Heart right ventricle (tissue), 16 donors: ENCODE measurements around the gene ADORA1. TPM values are rescaled to one million over a fixed set of nuclear protein-coding genes. Genes with fewer than 3 reads are reported as not detected.

Experiments used
- ATAC-seq, 8 donors: fragments of 200-7000 bp; cut with Tn5 transposase; one replicate each; pipeline ENCODE4 v1.9.1; 2020; ENCODE audit warnings: mild to moderate bottlenecking in 8 of 8, moderate library complexity in 8 of 8, moderate number of reproducible peaks in 1 of 8
- DNase-seq, 2 donors: peaks; one replicate each; pipeline ENCODE4 v3.0.0-alpha.2; 2020
- H3K27ac ChIP-seq, 10 donors: fragments of 200-600 bp; sonication (generic) in 2 of 10; one replicate each; pipeline versions ENCODE4 v1.5.0 to v1.8.0; 2020 to 2022; ENCODE audit warnings: mild to moderate bottlenecking in 3 of 10
- H3K27me3 ChIP-seq, 7 donors: fragments of 200-600 bp; one replicate each; pipeline ENCODE4 v1.8.0; 2021 to 2022; ENCODE audit warnings: mild to moderate bottlenecking in 2 of 7
- H3K36me3 ChIP-seq, 9 donors: fragments of 200-600 bp; sonication (generic) in 1 of 9; one replicate each; pipeline versions ENCODE4 v1.5.0 to v1.8.0; 2020 to 2022; ENCODE audit warnings: mild to moderate bottlenecking in 2 of 9
- H3K4me1 ChIP-seq, 9 donors: fragments of 200-600 bp; sonication (generic) in 1 of 9; one replicate each; pipeline versions ENCODE4 v1.5.0 to v1.8.0; 2020 to 2022; ENCODE audit warnings: mild to moderate bottlenecking in 4 of 9
- H3K4me3 ChIP-seq, 10 donors: fragments of 200-600 bp; sonication (generic) in 2 of 10; one replicate each; pipeline versions ENCODE4 v1.5.0 to v1.8.0; 2020 to 2022; ENCODE audit warnings: mild to moderate bottlenecking in 7 of 10, moderate library complexity in 2 of 10
- H3K9me3 ChIP-seq, 11 donors: fragments of 200-600 bp in 10 of 11; sonication (generic) in 2 of 11; one replicate each; pipeline versions ENCODE4 v1.5.0 to v1.8.0; 2013 to 2022; ENCODE audit warnings: mild to moderate bottlenecking in 2 of 11, control low read depth in 1 of 11, moderate library complexity in 1 of 11
- WGBS, 2 donors: extraction: QIAGEN DNeasy Blood & Tissue Kit; methylation state at CpG; one replicate each; pipeline ENCODE4 v1.1.7; 2013; ENCODE audit warnings: inconsistent platforms in 1 of 2; 5-methylcytosine and 5-hydroxymethylcytosine counted together
- intact Hi-C, 10 donors: fragments of 100-400 bp; cut with DNase I; formaldehyde crosslinking; loops; one replicate each; pipeline versions ENCODE4 v1.11.1 to v1.14.2; 2022
- polyA plus RNA-seq, 2 donors: library from polyadenylated mRNA; stranded (reverse); fragments of 200-250 nt; gene quantifications; one replicate each; pipeline ENCODE4 v1.2.3, GENCODE V29; 2013
- total RNA-seq, 10 donors: library from RNA; stranded (reverse); fragmentation: NEBNext Ultra II Directional in 3 of 10; extraction: Animal tissue kit (Norgen Biotek cat#: 25700) in 3 of 10; gene quantifications; one replicate each; pipeline versions ENCODE4 v1.2.1 to v1.2.4, GENCODE V29; 2021 to 2023
- TF ChIP-seq, protein P1 (sequence below), 9 donors: fragments of 200-600 bp; sonication (generic) in 2 of 9; IDR thresholded peaks; one replicate each; pipeline versions ENCODE4 v1.5.0 to v1.8.0; 2021 to 2022; ENCODE audit warnings: antibody characterized with exemption in 9 of 9, mild to moderate bottlenecking in 5 of 9, moderate library complexity in 1 of 9
- donor health status: Arrhythmogenic right ventricular cardiomyopathy.
- donor health status: ischemic (EF 13 %, LVEDD 7.1; RV severe dilation, severe dysfunction).
- donor health status: healthy with polysubstance abuse.
- donor health status: DM: no; HTN: yes; CAD: no.
- donor health status: DM: no; HTN: no; CAD: no.
- donor health status: ischemic (EF 25% LVEDD 6.9; RV normal size, moderate dysfunction).
- donor health status: ischemic (EF 25% LVEDD 5.7; RV mildly dilated, moderate dysfunction).
- donor health status: healthy.
- donor health status: DM: yes; HTN: yes; CAD: no.
- donor health status: Ischemic cardiomyopathy.
- donor health status: ischemic (EF 35%, LVEDD 5.7; RV mildly dilated, moderate dysfunction).
- donor health status: nonischemic (EF 11% LVEDD 7.7; RV severe dilation, severe dysfunction).
- donor health status: DM: yes; HTN: yes; CAD: no.
- donor health status: PGD.
- donor health status: ischemic (EF 29% LVEDD 5.4; RV normal size, mild dysfunction).
- donor health status: nonischemic (EF 23%, LVEDD 6.1; RV moderate dilation, normal function).

Gene ADORA1
- total and polyA plus RNA-seq, 12 donors = 1.8 to 12.2 (median 8.9) TPM

DNA sequence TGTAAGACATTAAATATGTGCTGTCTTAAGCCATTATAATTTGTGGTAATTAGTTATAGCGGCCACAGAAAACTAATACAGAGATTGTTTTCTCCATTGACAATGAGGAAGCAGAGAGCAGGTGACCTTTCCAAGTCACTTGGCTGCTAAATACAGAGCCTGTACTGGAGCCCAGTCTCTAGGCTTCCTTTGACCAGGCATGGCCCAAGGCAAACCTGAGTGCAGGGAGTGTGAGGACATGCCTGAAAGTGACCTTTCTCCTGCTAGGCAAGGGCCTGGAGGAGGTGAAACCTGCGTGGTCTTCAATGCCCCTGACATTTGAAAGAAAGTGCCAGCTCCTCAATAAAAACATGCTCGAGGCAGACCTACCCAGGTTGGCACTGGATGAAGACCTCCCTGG lies 71.5 kb downstream of the ADORA1 start:
- TF ChIP-seq, protein P1, sequence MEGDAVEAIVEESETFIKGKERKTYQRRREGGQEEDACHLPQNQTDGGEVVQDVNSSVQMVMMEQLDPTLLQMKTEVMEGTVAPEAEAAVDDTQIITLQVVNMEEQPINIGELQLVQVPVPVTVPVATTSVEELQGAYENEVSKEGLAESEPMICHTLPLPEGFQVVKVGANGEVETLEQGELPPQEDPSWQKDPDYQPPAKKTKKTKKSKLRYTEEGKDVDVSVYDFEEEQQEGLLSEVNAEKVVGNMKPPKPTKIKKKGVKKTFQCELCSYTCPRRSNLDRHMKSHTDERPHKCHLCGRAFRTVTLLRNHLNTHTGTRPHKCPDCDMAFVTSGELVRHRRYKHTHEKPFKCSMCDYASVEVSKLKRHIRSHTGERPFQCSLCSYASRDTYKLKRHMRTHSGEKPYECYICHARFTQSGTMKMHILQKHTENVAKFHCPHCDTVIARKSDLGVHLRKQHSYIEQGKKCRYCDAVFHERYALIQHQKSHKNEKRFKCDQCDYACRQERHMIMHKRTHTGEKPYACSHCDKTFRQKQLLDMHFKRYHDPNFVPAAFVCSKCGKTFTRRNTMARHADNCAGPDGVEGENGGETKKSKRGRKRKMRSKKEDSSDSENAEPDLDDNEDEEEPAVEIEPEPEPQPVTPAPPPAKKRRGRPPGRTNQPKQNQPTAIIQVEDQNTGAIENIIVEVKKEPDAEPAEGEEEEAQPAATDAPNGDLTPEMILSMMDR (IDR thresholded peaks at IDR 0.05) = no peak
- Histone ChIP-seq H3K4me3 (no peak overlapping the region), H3K4me1 (peaks cover 0 to 46% (median 16%) of the 10 kb centered on the region in 9 donors), H3K27ac (peak overlapping the region in 2 of 10 donors; percentile 28 to 70), H3K36me3 (no peaks in the 10 kb centered on the region), H3K27me3 (peaks cover 0 to 3% (median 0%) of the 10 kb centered on the region in 7 donors), H3K9me3 (no peaks in the 10 kb centered on the region)
- intact Hi-C loops = no loop called here
- DNase-seq (no peak), ATAC-seq (no peak)
- WGBS, 2 donors = 87 to 91% methylated on average over 3 of the region's 3 CpGs

DNA sequence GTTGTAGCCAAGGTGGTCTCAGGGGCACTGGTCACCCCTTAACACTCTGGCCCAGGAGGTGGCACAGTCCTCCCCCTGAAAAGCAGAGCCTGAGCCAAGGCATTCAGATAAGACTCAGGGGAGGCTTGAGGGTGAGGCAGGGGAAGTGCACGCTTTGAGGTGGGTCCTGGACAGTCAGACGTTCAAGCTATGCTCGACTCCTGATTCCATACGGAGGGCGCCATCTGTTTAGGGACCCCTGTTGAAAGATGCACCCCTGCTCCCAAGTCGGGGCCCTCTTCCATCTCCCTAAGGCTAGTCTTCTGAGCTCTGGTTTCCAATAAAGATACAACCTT lies 71.9 kb downstream of the ADORA1 start:
- H3K9me3 ChIP-seq = no peaks in the 10 kb centered on the region
- DNase-seq = no peak
- ATAC-seq = no peak
- TF ChIP-seq, protein P1 (IDR thresholded peaks at IDR 0.05) = no peak
- H3K27ac ChIP-seq = peak overlapping the region in 8 of 10 donors; percentile 14 to 70 (median 34)
- H3K4me1 ChIP-seq = peaks cover 0 to 46% (median 16%) of the 10 kb centered on the region in 9 donors
- intact Hi-C loops = no loop called here
- H3K36me3 ChIP-seq = no peaks in the 10 kb centered on the region
- 82 to 85% methylated on average over 6 of the region's 6 CpGs for WGBS, 2 donors
- H3K27me3 ChIP-seq = peaks cover 0 to 3% (median 0%) of the 10 kb centered on the region in 7 donors
- H3K4me3 ChIP-seq = no peak overlapping the region

DNA sequence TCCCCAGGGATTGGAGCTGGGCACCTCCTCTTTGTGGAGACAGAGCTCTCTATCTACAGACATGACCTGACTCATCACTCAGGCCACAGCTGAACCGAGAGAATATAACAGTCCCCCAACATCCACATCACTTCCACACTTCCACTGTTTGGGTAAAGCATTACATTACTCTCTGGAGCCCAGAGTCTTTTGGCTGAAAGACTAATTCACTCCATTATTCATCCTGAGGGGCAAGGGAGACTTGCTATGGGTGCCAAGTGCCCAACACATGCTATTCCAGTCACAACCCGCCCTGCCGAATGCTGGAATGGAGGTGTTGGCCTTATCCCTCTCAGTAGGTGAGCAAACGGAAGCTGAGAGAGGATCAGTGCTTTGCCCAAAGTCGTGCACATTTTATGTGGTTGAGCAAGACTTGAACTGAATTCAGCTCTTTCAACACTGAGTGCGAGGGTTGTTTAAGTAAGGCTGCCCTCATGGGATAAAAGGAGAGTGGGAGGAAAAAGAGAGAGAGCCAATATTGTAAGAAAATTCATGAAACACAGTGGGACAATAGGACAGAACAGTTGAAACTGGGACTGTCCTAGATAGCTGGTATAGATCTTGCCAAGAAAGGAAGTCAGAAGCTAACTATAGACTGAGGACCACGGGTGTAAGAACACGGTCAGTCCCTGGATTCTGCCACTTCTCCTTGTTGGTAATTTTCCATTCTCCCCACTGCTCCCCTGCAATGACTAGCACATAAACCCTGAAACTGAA lies 72.5 kb downstream of the ADORA1 start:
- intact Hi-C loops = no loop called here
- WGBS, 2 donors = 36 to 51% methylated on average over 8 of the region's 8 CpGs
- peaks cover 0 to 3% (median 0%) of the 10 kb centered on the region in 7 donors for H3K27me3 ChIP-seq
- ATAC-seq (peak; percentile 52 to 75 (median 70)), DNase-seq (no peak)
- H3K4me3 ChIP-seq = no peak overlapping the region
- TF ChIP-seq, protein P1 (IDR thresholded peaks at IDR 0.05) = no peak
- no peaks in the 10 kb centered on the region for H3K9me3 ChIP-seq
- H3K27ac ChIP-seq = peak overlapping the region in 8 of 10 donors; percentile 14 to 70 (median 42)
- H3K36me3 ChIP-seq = no peaks in the 10 kb centered on the region
- peaks cover 0 to 46% (median 16%) of the 10 kb centered on the region in 9 donors for H3K4me1 ChIP-seq

DNA sequence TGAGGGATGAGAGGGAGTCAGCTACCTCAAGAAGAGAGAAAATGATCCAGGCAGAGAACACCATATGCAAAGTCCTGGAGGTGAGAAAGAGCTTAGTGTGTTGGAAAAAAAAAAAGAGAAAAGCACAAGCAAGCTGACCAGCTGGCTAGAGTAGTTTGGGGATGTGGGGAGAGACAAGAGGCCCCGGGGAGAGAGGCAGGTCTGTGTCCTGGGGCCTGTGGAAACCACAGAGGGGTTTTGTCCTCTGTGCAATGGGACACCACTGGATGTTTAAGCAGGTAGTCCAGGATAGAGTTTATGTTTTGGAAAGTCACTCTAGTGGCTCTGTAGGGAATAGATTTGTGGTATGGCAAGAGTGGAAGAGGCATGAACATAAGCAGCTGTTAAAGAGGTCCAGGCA lies 73.4 kb downstream of the ADORA1 start:
- Histone ChIP-seq H3K27me3 (peaks cover 0 to 3% (median 0%) of the 10 kb centered on the region in 7 donors), H3K36me3 (no peaks in the 10 kb centered on the region), H3K4me1 (peaks cover 0 to 46% (median 16%) of the 10 kb centered on the region in 9 donors), H3K4me3 (no peak overlapping the region), H3K27ac (peak overlapping the region in 4 of 10 donors; percentile 19 to 70 (median 56)), H3K9me3 (no peaks in the 10 kb centered on the region)
- intact Hi-C loops = no loop called here
- DNase-seq (no peak), ATAC-seq (no peak)
- TF ChIP-seq, protein P1 (IDR thresholded peaks at IDR 0.05) = no peak
- 66 to 79% methylated on average over 1 of the region's 1 CpG for WGBS, 2 donors
